OCI-LY1 (cell line): Measurements from ENCODE around the gene DLX1.

Experiments
- EZH2 ChIP-seq: fragments of 200-600 bp; sonication (generic), shearing (Covaris generic); IDR thresholded peaks from 2 replicates; pipeline ENCODE4 v1.8.0; 2017; ENCODE audit warnings: borderline replicate concordance, mixed run types, mild to moderate bottlenecking, antibody characterized with exemption, low read length, moderate library complexity, mixed read lengths
- TF ChIP-seq, protein P1 (sequence below): fragments of 200-600 bp; sonication (generic), shearing (Covaris generic); IDR thresholded peaks from 2 replicates; pipeline ENCODE4 v1.5.1; 2017; ENCODE audit warnings: mild to moderate bottlenecking, antibody characterized with exemption, low read length, moderate library complexity, mixed read lengths

DNA sequence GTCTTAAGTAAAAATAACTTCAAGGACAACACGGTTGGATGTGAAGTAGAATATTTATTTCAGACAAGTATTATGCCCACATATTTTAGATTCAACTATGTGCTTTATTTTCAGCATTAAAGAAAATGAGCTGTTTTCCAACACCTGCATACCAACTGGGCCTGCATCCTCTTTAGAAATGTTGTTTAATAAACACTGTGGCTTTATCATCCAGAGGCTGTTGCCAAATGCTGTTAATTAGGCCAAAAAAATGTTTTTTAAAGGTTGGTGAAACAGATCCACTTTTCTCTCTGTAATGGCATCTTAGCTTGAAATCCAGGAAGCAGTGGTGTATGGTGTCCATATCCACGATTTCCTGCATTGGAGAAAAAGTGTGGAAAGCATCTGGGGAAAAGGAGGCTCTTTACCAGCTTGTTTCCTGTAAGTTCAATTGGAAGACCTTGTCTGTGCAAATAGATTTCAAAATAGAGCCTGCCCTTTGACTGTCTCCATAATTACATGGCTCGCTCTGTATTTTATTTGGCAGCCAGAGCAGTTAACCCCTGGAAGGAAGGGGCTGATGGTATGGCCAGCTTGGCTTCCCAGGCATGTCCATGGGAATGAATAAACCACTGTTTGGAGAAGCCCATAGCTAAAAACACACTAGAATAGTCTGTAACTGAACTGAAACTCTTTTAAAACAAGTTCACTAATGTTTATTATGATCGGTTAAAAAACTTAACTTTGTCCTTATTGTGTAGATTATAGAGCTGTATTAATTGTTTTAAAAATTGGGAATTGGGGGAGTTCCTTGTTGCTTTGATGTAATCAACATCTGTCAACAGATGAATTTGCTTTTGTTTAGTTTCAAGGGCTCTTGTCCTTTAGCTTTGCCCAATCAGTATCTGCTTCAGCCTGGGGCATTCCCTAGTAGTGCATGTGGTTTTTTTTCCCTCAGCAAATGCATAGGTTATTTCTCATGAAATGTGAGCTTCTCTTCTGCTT, 33.0 kb upstream of the DLX1 start:
- TF ChIP-seq, protein P1, sequence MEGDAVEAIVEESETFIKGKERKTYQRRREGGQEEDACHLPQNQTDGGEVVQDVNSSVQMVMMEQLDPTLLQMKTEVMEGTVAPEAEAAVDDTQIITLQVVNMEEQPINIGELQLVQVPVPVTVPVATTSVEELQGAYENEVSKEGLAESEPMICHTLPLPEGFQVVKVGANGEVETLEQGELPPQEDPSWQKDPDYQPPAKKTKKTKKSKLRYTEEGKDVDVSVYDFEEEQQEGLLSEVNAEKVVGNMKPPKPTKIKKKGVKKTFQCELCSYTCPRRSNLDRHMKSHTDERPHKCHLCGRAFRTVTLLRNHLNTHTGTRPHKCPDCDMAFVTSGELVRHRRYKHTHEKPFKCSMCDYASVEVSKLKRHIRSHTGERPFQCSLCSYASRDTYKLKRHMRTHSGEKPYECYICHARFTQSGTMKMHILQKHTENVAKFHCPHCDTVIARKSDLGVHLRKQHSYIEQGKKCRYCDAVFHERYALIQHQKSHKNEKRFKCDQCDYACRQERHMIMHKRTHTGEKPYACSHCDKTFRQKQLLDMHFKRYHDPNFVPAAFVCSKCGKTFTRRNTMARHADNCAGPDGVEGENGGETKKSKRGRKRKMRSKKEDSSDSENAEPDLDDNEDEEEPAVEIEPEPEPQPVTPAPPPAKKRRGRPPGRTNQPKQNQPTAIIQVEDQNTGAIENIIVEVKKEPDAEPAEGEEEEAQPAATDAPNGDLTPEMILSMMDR: no peak
- TF ChIP-seq EZH2: no peak
